Sigmoid colon (tissue), 4 donors: ENCODE measurements around the gene CCPG1.

Source experiments
- EP300 ChIP-seq, 4 donors: sonication (generic); formaldehyde crosslinking; IDR thresholded peaks; one replicate each; pipeline ENCODE4 v1.6.1; 2017; ENCODE audit warnings: antibody characterized with exemption in 4 of 4
- POLR2A ChIP-seq, 2 donors: fragments of 450-650 bp; IDR thresholded peaks; one replicate each; pipeline ENCODE4 v1.6.1; 2016; ENCODE audit warnings: antibody characterized with exemption in 2 of 2, mild to moderate bottlenecking in 2 of 2, moderate library complexity in 2 of 2
- TF ChIP-seq, protein P1 (sequence below), 4 experiments: fragments of 450-650 bp in 3 of 4; fragments of 200-600 bp in 1 of 4; IDR thresholded peaks; one replicate each; pipeline ENCODE4 v1.5.1; 2016 to 2019; ENCODE audit warnings: antibody characterized with exemption in 4 of 4, mild to moderate bottlenecking in 3 of 4, moderate library complexity in 2 of 4

DNA sequence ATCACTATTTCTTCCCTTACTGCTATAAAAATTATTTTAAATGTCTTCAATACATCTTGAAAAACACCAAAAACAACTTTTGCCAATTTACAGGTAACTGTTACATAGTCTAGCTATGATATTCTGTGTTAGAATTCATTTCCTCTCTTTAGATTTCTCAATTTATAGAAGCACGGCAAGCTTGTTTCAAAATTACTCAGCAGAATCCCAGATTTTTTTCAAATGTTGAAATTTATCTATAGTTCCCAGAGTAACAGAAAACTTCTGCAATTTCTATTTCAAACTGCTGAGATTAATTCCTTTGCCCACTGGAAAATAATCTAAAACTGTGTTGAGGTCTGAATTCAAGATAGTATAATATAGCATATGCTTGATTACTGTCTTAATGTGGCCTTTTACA lies 41.2 kb downstream of the CCPG1 start:
- TF ChIP-seq EP300 (IDR thresholded peaks at IDR 0.05) (no peak), POLR2A (IDR thresholded peaks at IDR 0.05) (no peak)
- TF ChIP-seq, protein P1, sequence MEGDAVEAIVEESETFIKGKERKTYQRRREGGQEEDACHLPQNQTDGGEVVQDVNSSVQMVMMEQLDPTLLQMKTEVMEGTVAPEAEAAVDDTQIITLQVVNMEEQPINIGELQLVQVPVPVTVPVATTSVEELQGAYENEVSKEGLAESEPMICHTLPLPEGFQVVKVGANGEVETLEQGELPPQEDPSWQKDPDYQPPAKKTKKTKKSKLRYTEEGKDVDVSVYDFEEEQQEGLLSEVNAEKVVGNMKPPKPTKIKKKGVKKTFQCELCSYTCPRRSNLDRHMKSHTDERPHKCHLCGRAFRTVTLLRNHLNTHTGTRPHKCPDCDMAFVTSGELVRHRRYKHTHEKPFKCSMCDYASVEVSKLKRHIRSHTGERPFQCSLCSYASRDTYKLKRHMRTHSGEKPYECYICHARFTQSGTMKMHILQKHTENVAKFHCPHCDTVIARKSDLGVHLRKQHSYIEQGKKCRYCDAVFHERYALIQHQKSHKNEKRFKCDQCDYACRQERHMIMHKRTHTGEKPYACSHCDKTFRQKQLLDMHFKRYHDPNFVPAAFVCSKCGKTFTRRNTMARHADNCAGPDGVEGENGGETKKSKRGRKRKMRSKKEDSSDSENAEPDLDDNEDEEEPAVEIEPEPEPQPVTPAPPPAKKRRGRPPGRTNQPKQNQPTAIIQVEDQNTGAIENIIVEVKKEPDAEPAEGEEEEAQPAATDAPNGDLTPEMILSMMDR (IDR thresholded peaks at IDR 0.05) = no peak
